Adrenal gland (tissue), 12 donors: ENCODE measurements around the gene RNF167. TPM values are rescaled to one million over a fixed set of nuclear protein-coding genes. Genes with fewer than 3 reads are reported as not detected.
"Not testable (repeated sequence)": the region's sequence is repeated elsewhere in the genome, so short reads cannot be mapped to it uniquely, and the experiment has no call there.

Experiments
- DNase-seq, 7 donors: peaks; one replicate each; pipeline ENCODE4 v3.0.0-alpha.2; 2019 to 2020
- H3K27ac ChIP-seq, 5 donors: fragments of 200-600 bp; sonication (generic) in 4 of 5; 1 replicate in 3 of 5; 2 replicates in 2 of 5; pipeline versions ENCODE4 v1.5.1 to v1.8.0; 2016 to 2020; ENCODE audit warnings: mild to moderate bottlenecking in 1 of 5
- H3K27me3 ChIP-seq: fragments of 200-600 bp; 2 replicates; pipeline ENCODE4 v1.8.0; 2021
- H3K36me3 ChIP-seq, 2 donors: fragments of 200-600 bp; replicated peaks in 1 of 2; 1 replicate in 1 of 2; 2 replicates in 1 of 2; pipeline versions ENCODE4 v1.5.1 to v1.8.0; 2018 to 2022
- H3K4me1 ChIP-seq, 2 donors: fragments of 200-600 bp; replicated peaks in 1 of 2; 1 replicate in 1 of 2; 2 replicates in 1 of 2; pipeline versions ENCODE4 v1.5.1 to v1.8.0; 2018 to 2021
- H3K4me3 ChIP-seq, 4 donors: fragments of 200-600 bp; sonication (generic) in 3 of 4; one replicate each; pipeline ENCODE4 v1.5.1; 2016 to 2018
- H3K9me3 ChIP-seq, 3 donors: fragments of 200-600 bp; sonication (generic) in 1 of 3; replicated peaks in 1 of 3; 1 replicate in 2 of 3; 2 replicates in 1 of 3; pipeline versions ENCODE4 v1.5.1 to v1.8.0; 2016 to 2021
- CTCF ChIP-seq, 6 experiments: fragments of 450-650 bp in 4 of 6; fragments of 200-600 bp in 2 of 6; sonication (generic) in 1 of 6; IDR thresholded peaks; 1 replicate in 5 of 6; 2 replicates in 1 of 6; pipeline versions ENCODE4 v1.5.1 to v1.8.0; 2016 to 2021; ENCODE audit warnings: antibody characterized with exemption in 6 of 6, mild to moderate bottlenecking in 2 of 6, moderate library complexity in 1 of 6
- POLR2A ChIP-seq, 2 donors: fragments of 450-650 bp; IDR thresholded peaks; one replicate each; pipeline ENCODE4 v1.6.1; 2017; ENCODE audit warnings: antibody characterized with exemption in 2 of 2, mild to moderate bottlenecking in 2 of 2, moderate library complexity in 1 of 2
- WGBS, 4 donors: extraction: QIAGEN DNeasy Blood & Tissue Kit in 2 of 4; methylation state at CpG; one replicate each; pipeline versions ENCODE4 v1.1.5 to v1.1.7; 2013 to 2017; 5-methylcytosine and 5-hydroxymethylcytosine counted together
- intact Hi-C, 2 donors: fragments of 100-400 bp; cut with DNase I; formaldehyde crosslinking; loops; one replicate each; pipeline versions ENCODE4 v1.14.1 to v1.15.0; 2022 to 2023
- polyA plus RNA-seq, 3 donors: library from polyadenylated mRNA; stranded (reverse); fragments of 200-250 nt in 2 of 3; fragments of 350-450 nt in 1 of 3; fragmentation: Illumina TruSeq in 1 of 3; extraction: RNeasy Lipid Tissue Mini Kit (QIAGEN cat#74804) in 1 of 3; gene quantifications; one replicate each; pipeline ENCODE4 v1.2.3, GENCODE V29; 2013 to 2014
- total RNA-seq, 9 donors: library from RNA; depleted of rRNA in 4 of 9; stranded (reverse); fragments of >200 nt in 4 of 9; fragments of 120-200 nt in 1 of 9; fragmentation: NEBNext Ultra II Directional in 1 of 9; extraction: Animal tissue kit (Norgen Biotek cat#: 25700) in 1 of 9; gene quantifications; one replicate each; pipeline versions ENCODE4 v1.1.0 to v1.2.4, GENCODE V29; 2013 to 2023
- donor health status: healthy with polysubstance abuse.
- donor health status: Bipolar disorder and iron deficiency.
- donor health status: DM: yes; HTN: yes; CAD: no.
- donor health status: DM: no; HTN: no; CAD: no.
- donor health status: DM: no; HTN: no; CAD: no.
- donor health status: DM: yes; HTN: yes; CAD: no.

The RNF167 gene
- total and polyA plus RNA-seq, 12 donors: 46.7 to 252 (median 105) TPM

- DNase-seq: no peak
- H3K27ac ChIP-seq: no peak overlapping the region
- peaks cover 0 to 3% of the 10 kb centered on the region in 2 donors for H3K4me1 ChIP-seq
- no peak overlapping the region for H3K4me3 ChIP-seq
- H3K27me3 ChIP-seq: no peaks in the 10 kb centered on the region
- intact Hi-C loops: loop anchor here in 1 of 2 donors (5.0 kb wide), 1 partner anchor 148 kb away; no protein-coding TSS in a partner anchor
- TF ChIP-seq POLR2A (IDR thresholded peaks at IDR 0.05): no peak
- no peak for TF ChIP-seq CTCF (IDR thresholded peaks at IDR 0.05)
- no peaks in the 10 kb centered on the region for H3K36me3 ChIP-seq
- 83 to 91% (median 84%) methylated on average over 1 of the region's 1 CpG for WGBS, 4 donors
- no peaks in the 10 kb centered on the region for H3K9me3 ChIP-seq
Observed at GRCh38 chr17:4913994-4914393, 26.1 kb upstream of the RNF167 start.

GRCh38 chr17:4914551-4914950 is 25.5 kb upstream of the RNF167 start:
- 76 to 86% (median 79%) methylated on average over 4 of the region's 4 CpGs for WGBS, 4 donors
- not testable (repeated sequence) for H3K4me3 ChIP-seq, H3K27ac ChIP-seq, H3K27me3 ChIP-seq, DNase-seq, H3K4me1 ChIP-seq, H3K9me3 ChIP-seq, H3K36me3 ChIP-seq
- intact Hi-C loops: loop anchor here in 1 of 2 donors (5.0 kb wide), 1 partner anchor 148 kb away; no protein-coding TSS in a partner anchor

GRCh38 chr17:4919511-4920047 is 20.5 kb upstream of the RNF167 start:
- Histone ChIP-seq H3K9me3 (no peaks in the 10 kb centered on the region), H3K4me3 (no peak overlapping the region), H3K27ac (no peak overlapping the region), H3K4me1 (no peaks in the 10 kb centered on the region), H3K27me3 (no peaks in the 10 kb centered on the region), H3K36me3 (no peaks in the 10 kb centered on the region)
- intact Hi-C loops: no loop called here
- no peak for DNase-seq
- 74 to 77% (median 76%) methylated on average over 8 of the region's 8 CpGs for WGBS, 4 donors
- TF ChIP-seq POLR2A (IDR thresholded peaks at IDR 0.05): no peak
- TF ChIP-seq CTCF (IDR thresholded peaks at IDR 0.05): no peak

- Histone ChIP-seq H3K27ac (no peak overlapping the region), H3K4me1 (no peaks in the 10 kb centered on the region), H3K27me3 (no peaks in the 10 kb centered on the region), H3K4me3 (no peak overlapping the region), H3K36me3 (no peaks in the 10 kb centered on the region), H3K9me3 (no peaks in the 10 kb centered on the region)
- peak in 1 of 7 donors; percentile 35 for DNase-seq
- TF ChIP-seq POLR2A (IDR thresholded peaks at IDR 0.05) (no peak), CTCF (IDR thresholded peaks at IDR 0.05) (no peak)
- 74 to 83% (median 79%) methylated on average over 10 of the region's 10 CpGs for WGBS, 4 donors
- intact Hi-C loops: no loop called here
Observed at GRCh38 chr17:4920351-4921048, 19.6 kb upstream of the RNF167 start.

- intact Hi-C loops: no loop called here
- H3K4me3 ChIP-seq: no peak overlapping the region
- H3K4me1 ChIP-seq: no peaks in the 10 kb centered on the region
- H3K27ac ChIP-seq: no peak overlapping the region
- no peak for DNase-seq
- H3K36me3 ChIP-seq: no peaks in the 10 kb centered on the region
- TF ChIP-seq CTCF (IDR thresholded peaks at IDR 0.05) (no peak), POLR2A (IDR thresholded peaks at IDR 0.05) (no peak)
- WGBS, 4 donors: 78 to 90% (median 88%) methylated on average over 4 of the region's 4 CpGs
- H3K9me3 ChIP-seq: no peaks in the 10 kb centered on the region
- H3K27me3 ChIP-seq: no peaks in the 10 kb centered on the region
Observed at GRCh38 chr17:4921320-4921719, 18.7 kb upstream of the RNF167 start.

- H3K27ac ChIP-seq, H3K27me3 ChIP-seq, H3K4me3 ChIP-seq, H3K4me1 ChIP-seq, H3K9me3 ChIP-seq, intact Hi-C loops, H3K36me3 ChIP-seq, DNase-seq: not testable (repeated sequence)
- WGBS, 4 donors: 79 to 86% (median 82%) methylated on average over 15 to 24 of the region's 24 CpGs
Observed at GRCh38 chr17:4926577-4927335, 13.3 kb upstream of the RNF167 start.
